Mammary epithelial cell (primary cell): ENCODE data around the gene UGT2B17.

Source experiments
- EZH2 ChIP-seq: IDR thresholded peaks from 2 replicates; pipeline ENCODE4 v1.6.1; 2012; ENCODE audit warnings: low read length, inconsistent platforms, borderline replicate concordance
- TF ChIP-seq, protein P1 (sequence below), 2 donors: IDR thresholded peaks in 1 of 2; conservative IDR thresholded peaks in 1 of 2; 2 replicates each; pipeline ENCODE4 v1.5.1; 2011 to 2012; ENCODE audit warnings: inconsistent platforms in 2 of 2, low read length in 2 of 2, mild to moderate bottlenecking in 2 of 2, control low read depth in 1 of 2, low read depth in 1 of 2; ENCODE audit not compliant: insufficient read depth in 1 of 2; ENCODE audit errors: extremely low read depth in 1 of 2

GRCh38 chr4:68536375-68536774 lies 39.7 kb downstream of the UGT2B17 start:
- TF ChIP-seq, protein P1, sequence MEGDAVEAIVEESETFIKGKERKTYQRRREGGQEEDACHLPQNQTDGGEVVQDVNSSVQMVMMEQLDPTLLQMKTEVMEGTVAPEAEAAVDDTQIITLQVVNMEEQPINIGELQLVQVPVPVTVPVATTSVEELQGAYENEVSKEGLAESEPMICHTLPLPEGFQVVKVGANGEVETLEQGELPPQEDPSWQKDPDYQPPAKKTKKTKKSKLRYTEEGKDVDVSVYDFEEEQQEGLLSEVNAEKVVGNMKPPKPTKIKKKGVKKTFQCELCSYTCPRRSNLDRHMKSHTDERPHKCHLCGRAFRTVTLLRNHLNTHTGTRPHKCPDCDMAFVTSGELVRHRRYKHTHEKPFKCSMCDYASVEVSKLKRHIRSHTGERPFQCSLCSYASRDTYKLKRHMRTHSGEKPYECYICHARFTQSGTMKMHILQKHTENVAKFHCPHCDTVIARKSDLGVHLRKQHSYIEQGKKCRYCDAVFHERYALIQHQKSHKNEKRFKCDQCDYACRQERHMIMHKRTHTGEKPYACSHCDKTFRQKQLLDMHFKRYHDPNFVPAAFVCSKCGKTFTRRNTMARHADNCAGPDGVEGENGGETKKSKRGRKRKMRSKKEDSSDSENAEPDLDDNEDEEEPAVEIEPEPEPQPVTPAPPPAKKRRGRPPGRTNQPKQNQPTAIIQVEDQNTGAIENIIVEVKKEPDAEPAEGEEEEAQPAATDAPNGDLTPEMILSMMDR (conservative IDR thresholded peaks at IDR 0.05 in 1 of 2, IDR thresholded peaks at IDR 0.05 in 1 of 2; ENCODE audit: extremely low read depth in 1 of 2, insufficient read depth in 1 of 2, low read depth in 1 of 2, low read length in 2 of 2): no peak
- no peak for TF ChIP-seq EZH2
